Muscle layer of duodenum (tissue), 2 donors: ENCODE results near the gene CLIC2.
"Not testable (repeated sequence)": the region's sequence is repeated elsewhere in the genome, so short reads cannot be mapped to it uniquely, and the experiment has no call there.

Experiments used
- H3K27ac ChIP-seq: one replicate; pipeline ENCODE4 v1.7.0; 2013; ENCODE audit warnings: mild to moderate bottlenecking, low read length
- H3K27me3 ChIP-seq: one replicate; pipeline ENCODE4 v1.7.0; 2013; ENCODE audit warnings: low read depth, mild to moderate bottlenecking, control low read depth, low read length
- H3K36me3 ChIP-seq, 2 donors: one replicate each; pipeline ENCODE4 v1.7.0; 2013; ENCODE audit warnings: low read length in 2 of 2, control low read depth in 1 of 2, mild to moderate bottlenecking in 1 of 2; ENCODE audit not compliant: insufficient read depth in 2 of 2, control insufficient read depth in 1 of 2
- H3K4me1 ChIP-seq, 2 donors: one replicate each; pipeline ENCODE4 v1.7.0; 2013; ENCODE audit warnings: low read length in 2 of 2, mild to moderate bottlenecking in 2 of 2, control low read depth in 1 of 2, moderate library complexity in 1 of 2; ENCODE audit not compliant: insufficient read depth in 2 of 2, control insufficient read depth in 1 of 2
- H3K4me3 ChIP-seq, 2 donors: one replicate each; pipeline ENCODE4 v1.7.0; 2013; ENCODE audit warnings: low read length in 2 of 2, low read depth in 1 of 2, mild to moderate bottlenecking in 1 of 2
- H3K9me3 ChIP-seq, 2 donors: one replicate each; pipeline ENCODE4 v1.7.0; 2013; ENCODE audit warnings: low read length in 2 of 2, control low read depth in 1 of 2, mild to moderate bottlenecking in 1 of 2; ENCODE audit not compliant: control insufficient read depth in 1 of 2
- donor health status: healthy.

Gene CLIC2

GRCh38 chrX:155334486-155335336, at the start of gene CLIC2:
CLIC2 (minus strand) TSS chrX:155334614; CDS start chrX:155334427, 187 bp downstream.
- Histone ChIP-seq H3K36me3 (no peaks in the 10 kb centered on the region), H3K27ac (peak within 1 kb of the TSS; percentile 71), H3K27me3 (no peaks in the 10 kb centered on the region), H3K9me3 (no peaks in the 10 kb centered on the region), H3K4me3 (peak within 1 kb of the TSS; percentile 37 to 46), H3K4me1 (no peaks in the 10 kb centered on the region)

- not testable (repeated sequence) for H3K4me1 ChIP-seq, H3K4me3 ChIP-seq, H3K36me3 ChIP-seq, H3K27ac ChIP-seq, H3K27me3 ChIP-seq, H3K9me3 ChIP-seq
Observed at GRCh38 chrX:155382529-155382967, 48.1 kb upstream of the CLIC2 start.

GRCh38 chrX:155381843-155382528, 47.6 kb upstream of the CLIC2 start, which contains the start of gene F8A2:
F8A2 (plus strand) TSS chrX:155382095; CDS start chrX:155382115, 20 bp downstream.
- H3K27me3 ChIP-seq, H3K27ac ChIP-seq, H3K9me3 ChIP-seq, H3K36me3 ChIP-seq, H3K4me1 ChIP-seq, H3K4me3 ChIP-seq: not testable (repeated sequence)

GRCh38 chrX:155379802-155380201, 45.4 kb upstream of the CLIC2 start:
- not testable (repeated sequence) for H3K9me3 ChIP-seq, H3K4me1 ChIP-seq

GRCh38 chrX:155373777-155374458, 39.5 kb upstream of the CLIC2 start:
- not testable (repeated sequence) for H3K9me3 ChIP-seq

More at GRCh38 chrX:155379802-155380201, 45.4 kb upstream of the CLIC2 start:
- H3K36me3 ChIP-seq, H3K4me3 ChIP-seq, H3K27ac ChIP-seq, H3K27me3 ChIP-seq: not testable (repeated sequence)

GRCh38 chrX:155363712-155364111, 29.3 kb upstream of the CLIC2 start:
- not testable (repeated sequence) for H3K4me3 ChIP-seq, H3K9me3 ChIP-seq, H3K36me3 ChIP-seq, H3K4me1 ChIP-seq, H3K27me3 ChIP-seq, H3K27ac ChIP-seq

More at GRCh38 chrX:155373777-155374458, 39.5 kb upstream of the CLIC2 start:
- not testable (repeated sequence) for H3K27ac ChIP-seq, H3K27me3 ChIP-seq, H3K4me1 ChIP-seq, H3K36me3 ChIP-seq, H3K4me3 ChIP-seq

- H3K27ac ChIP-seq, H3K9me3 ChIP-seq, H3K36me3 ChIP-seq, H3K27me3 ChIP-seq, H3K4me3 ChIP-seq, H3K4me1 ChIP-seq: not testable (repeated sequence)
Observed at GRCh38 chrX:155349448-155349847, 15.0 kb upstream of the CLIC2 start.

GRCh38 chrX:155345689-155346088, 11.3 kb upstream of the CLIC2 start:
- not testable (repeated sequence) for H3K4me3 ChIP-seq, H3K9me3 ChIP-seq, H3K36me3 ChIP-seq, H3K27ac ChIP-seq, H3K4me1 ChIP-seq, H3K27me3 ChIP-seq

- H3K4me3 ChIP-seq, H3K27ac ChIP-seq, H3K27me3 ChIP-seq, H3K4me1 ChIP-seq, H3K36me3 ChIP-seq, H3K9me3 ChIP-seq: not testable (repeated sequence)
Observed at GRCh38 chrX:155335337-155335712, 911 bp upstream of the CLIC2 start.

- Histone ChIP-seq H3K4me1 (no peaks in the 10 kb centered on the region), H3K4me3 (peak overlapping the region; percentile 37 to 46), H3K9me3 (no peaks in the 10 kb centered on the region), H3K27me3 (no peaks in the 10 kb centered on the region), H3K27ac (peak overlapping the region; percentile 71), H3K36me3 (no peaks in the 10 kb centered on the region)
Observed at GRCh38 chrX:155333544-155334100, 792 bp downstream of the CLIC2 start.

GRCh38 chrX:155330992-155331391, 3.4 kb downstream of the CLIC2 start:
- no peaks in the 10 kb centered on the region for H3K36me3 ChIP-seq
- no peaks in the 10 kb centered on the region for H3K4me1 ChIP-seq
- no peak overlapping the region for H3K27ac ChIP-seq
- H3K27me3 ChIP-seq, result no peaks in the 10 kb centered on the region
- H3K9me3 ChIP-seq, result no peaks in the 10 kb centered on the region
- peak overlapping the region in 1 of 2 donors; percentile 26 for H3K4me3 ChIP-seq
